ENCODE measurements around the gene ETV7.

DNA sequence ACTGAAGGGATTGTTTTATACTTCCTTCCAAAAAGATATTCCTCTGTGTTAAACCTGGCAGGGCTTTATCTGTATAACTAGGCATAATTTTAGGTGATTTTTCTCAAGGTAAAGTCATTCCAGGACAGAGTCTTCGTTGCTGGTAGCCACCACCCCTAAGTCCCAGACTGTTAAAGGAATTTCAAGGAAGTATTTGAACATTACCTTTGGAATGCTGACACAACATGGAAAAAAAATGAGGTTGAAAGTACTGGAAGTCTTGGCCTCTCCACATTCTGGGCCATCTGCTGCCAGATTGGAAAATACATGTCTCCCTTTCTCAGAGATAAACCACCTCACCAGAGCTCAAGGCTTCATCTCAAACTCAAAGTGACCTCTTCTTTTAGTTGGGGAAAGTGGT is 27.0 kb upstream of the ETV7 start:
- TF ChIP-seq POLR2AphosphoS5 (IDR thresholded peaks at IDR 0.05; ENCODE audit: low read depth, low read length) (no peak), KLF6 (CRISPR knock-in tag; IDR thresholded peaks at IDR 0.05) (no peak), ZFY (CRISPR knock-in tag; IDR thresholded peaks at IDR 0.05) (no peak)
- TF ChIP-seq, protein P1, sequence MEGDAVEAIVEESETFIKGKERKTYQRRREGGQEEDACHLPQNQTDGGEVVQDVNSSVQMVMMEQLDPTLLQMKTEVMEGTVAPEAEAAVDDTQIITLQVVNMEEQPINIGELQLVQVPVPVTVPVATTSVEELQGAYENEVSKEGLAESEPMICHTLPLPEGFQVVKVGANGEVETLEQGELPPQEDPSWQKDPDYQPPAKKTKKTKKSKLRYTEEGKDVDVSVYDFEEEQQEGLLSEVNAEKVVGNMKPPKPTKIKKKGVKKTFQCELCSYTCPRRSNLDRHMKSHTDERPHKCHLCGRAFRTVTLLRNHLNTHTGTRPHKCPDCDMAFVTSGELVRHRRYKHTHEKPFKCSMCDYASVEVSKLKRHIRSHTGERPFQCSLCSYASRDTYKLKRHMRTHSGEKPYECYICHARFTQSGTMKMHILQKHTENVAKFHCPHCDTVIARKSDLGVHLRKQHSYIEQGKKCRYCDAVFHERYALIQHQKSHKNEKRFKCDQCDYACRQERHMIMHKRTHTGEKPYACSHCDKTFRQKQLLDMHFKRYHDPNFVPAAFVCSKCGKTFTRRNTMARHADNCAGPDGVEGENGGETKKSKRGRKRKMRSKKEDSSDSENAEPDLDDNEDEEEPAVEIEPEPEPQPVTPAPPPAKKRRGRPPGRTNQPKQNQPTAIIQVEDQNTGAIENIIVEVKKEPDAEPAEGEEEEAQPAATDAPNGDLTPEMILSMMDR (CRISPR knock-in tag; IDR thresholded peaks at IDR 0.05), result no peak
